K562 (cell line): ENCODE measurements around the gene ZNRF3. TPM values are rescaled to one million over a fixed set of nuclear protein-coding genes. Genes with fewer than 3 reads are reported as not detected.

Source experiments
- ATAC-seq: fragments of 200-7000 bp; cut with Tn5 transposase; 3 replicates; pipeline ENCODE4 v1.9.1; 2020; ENCODE audit warnings: moderate library complexity
- BruUV-seq: library from RNA; stranded (reverse); fragments of 400-500 nt; replicated peaks from 2 replicates; lab custom pipeline; 2021; lab: Mats Ljungman, UMichigan
- CTCF ChIA-PET: fragments of 300-600 bp; formaldehyde crosslinking; extraction: SDS; loops from one replicate; lab custom pipeline; 2021; ENCODE audit warnings: low intra/inter-chr PET ratio; lab: Yijun Ruan, JAX
- POLR2A ChIA-PET: fragments of 300-600, 350-650 bp; sonication (Branson Sonifier 250); formaldehyde crosslinking; extraction: SDS; loops from one replicate; lab custom pipeline; 2021; ENCODE audit warnings: antibody characterized with exemption, inconsistent platforms; lab: Yijun Ruan, JAX
- DNase-seq, 4 experiments: peaks; one replicate each; pipeline versions ENCODE4 v3.0.0 to v3.0.0-alpha.2; 2011 to 2018; ENCODE audit warnings: low spot score in 3 of 4, mixed read lengths in 3 of 4; ENCODE audit errors: extremely low read depth in 1 of 4
- FAIRE-seq: peaks from 2 replicates; lab custom pipeline; 2011; peaks lifted over from hg19 to GRCh38; lab: Jason Lieb, UNC
- H2AFZ ChIP-seq: 2 replicates; pipeline ENCODE4 v1.6.0; 2011; ENCODE audit warnings: low read depth, low read length, control low read depth, inconsistent platforms
- H3K27ac ChIP-seq: fragments of 200-600 bp; 3 replicates; pipeline ENCODE4 v1.8.0; 2011; ENCODE audit warnings: low read depth, mild to moderate bottlenecking, control low read depth, inconsistent platforms, low read length, moderate library complexity, mixed read lengths; ENCODE audit errors: extremely low read depth
- H3K27me3 ChIP-seq, 2 experiments: fragments of 300-600 bp in 1 of 2; 2 replicates in 1 of 2; 3 replicates in 1 of 2; pipeline versions ENCODE4 v1.6.0 to v1.8.0; 2011; ENCODE audit warnings: inconsistent platforms in 2 of 2, low read length in 2 of 2, mild to moderate bottlenecking in 1 of 2, mixed read lengths in 1 of 2, moderate library complexity in 1 of 2; ENCODE audit not compliant: control insufficient read depth in 2 of 2, insufficient read depth in 2 of 2
- H3K36me3 ChIP-seq: fragments of 300-600 bp; 3 replicates; pipeline ENCODE4 v1.8.0; 2011; ENCODE audit warnings: mild to moderate bottlenecking, low read length, inconsistent platforms; ENCODE audit not compliant: control insufficient read depth, insufficient read depth
- H3K4me1 ChIP-seq, 2 experiments: fragments of 200-600 bp in 1 of 2; replicated peaks in 1 of 2; 2 replicates in 1 of 2; 3 replicates in 1 of 2; pipeline versions ENCODE4 v1.5.1 to v1.8.0; 2011; ENCODE audit warnings: inconsistent platforms in 2 of 2, low read length in 2 of 2, mild to moderate bottlenecking in 1 of 2, mixed read lengths in 1 of 2, moderate library complexity in 1 of 2; ENCODE audit not compliant: control insufficient read depth in 2 of 2, insufficient read depth in 2 of 2
- H3K4me2 ChIP-seq: 2 replicates; pipeline ENCODE4 v1.6.1; 2011; ENCODE audit warnings: low read length, control low read depth, inconsistent platforms, mixed read lengths; ENCODE audit not compliant: insufficient read depth
- H3K4me3 ChIP-seq: fragments of 200-600 bp; sonication (generic), shearing (Covaris generic); 2 replicates; pipeline ENCODE4 v1.5.1; 2016; ENCODE audit warnings: control low read depth, inconsistent platforms
- H3K79me2 ChIP-seq: fragments of 200-600 bp; 3 replicates; pipeline ENCODE4 v1.8.0; 2011; ENCODE audit warnings: low read length, inconsistent platforms; ENCODE audit not compliant: control insufficient read depth, insufficient read depth
- H3K9ac ChIP-seq, 2 experiments: 2 replicates each; pipeline versions ENCODE4 v1.6.0 to v1.6.1; 2011; ENCODE audit warnings: low read depth in 2 of 2, low read length in 2 of 2, control low read depth in 1 of 2, inconsistent platforms in 1 of 2, mild to moderate bottlenecking in 1 of 2, mixed read lengths in 1 of 2; ENCODE audit not compliant: insufficient read depth in 1 of 2
- H3K9me1 ChIP-seq: one replicate; pipeline ENCODE4 v1.6.0; 2011; ENCODE audit warnings: inconsistent platforms, mild to moderate bottlenecking, low read length, moderate library complexity; ENCODE audit not compliant: control insufficient read depth, insufficient read depth
- H3K9me3 ChIP-seq: replicated peaks from 2 replicates; pipeline ENCODE4 v1.5.1; 2011; ENCODE audit warnings: low read depth, low read length, inconsistent platforms; ENCODE audit not compliant: control insufficient read depth, insufficient read depth
- H4K20me1 ChIP-seq: replicated peaks from 2 replicates; pipeline ENCODE4 v1.6.1; 2011; ENCODE audit warnings: low read length, inconsistent platforms, mixed read lengths; ENCODE audit not compliant: control insufficient read depth, insufficient read depth
- BCOR ChIP-seq: fragments of 450-650 bp; IDR thresholded peaks from 2 replicates; pipeline ENCODE4 v1.6.1; 2016
- MAFG ChIP-seq: fragments of 450-650 bp; conservative IDR thresholded peaks from 2 replicates; pipeline ENCODE4 v1.6.1; 2016; ENCODE audit warnings: missing genetic modification characterization, missing compliant biosample characterization
- POLR2G ChIP-seq: fragments of 200-400 bp; formaldehyde crosslinking; IDR thresholded peaks from 2 replicates; pipeline ENCODE4 v1.6.1; 2017; ENCODE audit warnings: low read depth, mild to moderate bottlenecking, antibody characterized with exemption, low read length, moderate library complexity
- RBBP5 ChIP-seq: fragments of 200-600 bp; sonication (generic); IDR thresholded peaks from 2 replicates; pipeline ENCODE4 v1.6.1; 2012; ENCODE audit warnings: borderline replicate concordance, mild to moderate bottlenecking, low read length, control low read depth, inconsistent platforms; ENCODE audit not compliant: insufficient read depth, poor library complexity, severe bottlenecking
- ZNF830 ChIP-seq: fragments of 250-450 bp; sonication (Bioruptor Pico); IDR thresholded peaks from 2 replicates; pipeline ENCODE4 v1.5.0; 2021; ENCODE audit warnings: mild to moderate bottlenecking
- ZSCAN29 ChIP-seq: fragments of 450-650 bp; IDR thresholded peaks from 2 replicates; pipeline ENCODE4 v1.6.1; 2017
- WGBS: fragments of 100-300 bp; shearing (Covaris generic); methylation state at CpG from one replicate; pipeline ENCODE4 v1.1.6; 2016; ENCODE audit warnings: low coverage, mixed read lengths; ENCODE audit not compliant: insufficient coverage; ENCODE audit errors: missing lambda C conversion rate; 5-methylcytosine and 5-hydroxymethylcytosine counted together
- in situ Hi-C: fragments of 300-500 bp; cut with MboI; formaldehyde crosslinking; loops from 4 replicates; pipeline ENCODE4 v1.15.0; 2018; ENCODE audit warnings: inconsistent platforms, mixed read lengths
- intact Hi-C: fragments of 100-400 bp; cut with micrococcal nuclease; formaldehyde crosslinking; loops from 2 replicates; pipeline ENCODE4 v1.14.2; 2022
- polyA plus RNA-seq, 8 experiments: library from polyadenylated mRNA; depleted of rRNA in 4 of 8; stranded (reverse) in 5 of 8; unstranded in 3 of 8; fragments of >200 nt; fragmentation: Nextera tagmentation in 2 of 8; fragmentation: Illumina TruSeq in 1 of 8; extraction: Ambion mirVana in 2 of 8; extraction: Trizol in 1 of 8; gene quantifications; 2 replicates each; pipeline versions ENCODE4 v1.2.1 to v1.2.3, GENCODE V29; 2011 to 2014; ENCODE audit warnings: inconsistent platforms in 1 of 8, missing spikeins in 1 of 8
- total RNA-seq, 7 experiments: library from RNA; depleted of rRNA in 6 of 7; stranded (reverse); fragments of >200 nt in 6 of 7; fragmentation: Illumina TruSeq in 2 of 7; extraction: Trizol in 2 of 7; gene quantifications; 2 replicates each; pipeline versions ENCODE4 v1.2.1 to v1.2.3, GENCODE V29; 2011 to 2021; ENCODE audit warnings: low replicate concordance in 1 of 7
- TF ChIP-seq, protein P1 (sequence below): fragments of 450-650 bp; IDR thresholded peaks from 2 replicates; pipeline ENCODE4 v1.6.1; 2018; ENCODE audit not compliant: partially characterized antibody

The ZNRF3 gene
- total and polyA plus RNA-seq, 9 of the 15 experiments (the other 6 are each of a cell fraction or from before 2014, with no cell fraction given) = 0.41 to 5.9 (median 1.7) TPM

DNA sequence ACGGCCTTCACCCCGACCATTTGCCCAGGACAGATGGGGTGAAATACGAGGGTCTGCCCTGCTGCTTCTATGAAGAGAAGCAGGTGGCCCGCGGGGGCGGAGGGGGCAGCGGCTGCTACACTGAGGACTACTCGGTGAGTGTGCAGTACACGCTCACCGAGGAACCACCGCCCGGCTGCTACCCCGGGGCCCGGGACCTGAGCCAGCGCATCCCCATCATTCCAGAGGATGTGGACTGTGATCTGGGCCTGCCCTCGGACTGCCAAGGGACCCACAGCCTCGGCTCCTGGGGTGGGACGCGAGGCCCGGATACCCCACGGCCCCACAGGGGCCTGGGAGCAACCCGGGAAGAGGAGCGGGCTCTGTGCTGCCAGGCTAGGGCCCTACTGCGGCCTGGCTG, 167.1 kb downstream of the ZNRF3 start:
- Histone ChIP-seq H3K36me3 (peaks cover 37% of the 10 kb centered on the region; the same call in 1 of the 3 replicates), H3K4me2 (no peak overlapping the region), H3K9ac (peak overlapping the region in 1 of 2 experiments; percentile 26; a peak in 1 of 4 replicates), H3K27me3 (no peaks in the 10 kb centered on the region), H4K20me1 (no peaks in the 10 kb centered on the region), H3K4me1 (peaks cover 4 to 19% of the 10 kb centered on the region in 2 experiments; a peak in 3 of 5 replicates), H3K27ac (no peak overlapping the region), H3K9me3 (no peaks in the 10 kb centered on the region), H3K9me1 (no peaks in the 10 kb centered on the region), H3K4me3 (no peak overlapping the region), H3K79me2 (no peaks in the 10 kb centered on the region), H2AFZ (no peak overlapping the region)
- BruUV-seq = no TSS peak
- ATAC-seq = no peak
- in situ Hi-C loops = no loop called here
- WGBS = 90% methylated on average over 2 of the region's 24 CpGs
- ChIA-PET CTCF (no interaction called here), POLR2A (interaction anchor here (0.6 to 1.4 kb wide), 5 partner anchors 10 to 764 kb away, joined by 3 to 7 read pairs (median 3); no protein-coding TSS in a partner anchor)
- intact Hi-C loops = no loop called here
- no peak for DNase-seq
- FAIRE-seq = no peak
- TF ChIP-seq ZSCAN29 = no peak
- TF ChIP-seq, protein P1, sequence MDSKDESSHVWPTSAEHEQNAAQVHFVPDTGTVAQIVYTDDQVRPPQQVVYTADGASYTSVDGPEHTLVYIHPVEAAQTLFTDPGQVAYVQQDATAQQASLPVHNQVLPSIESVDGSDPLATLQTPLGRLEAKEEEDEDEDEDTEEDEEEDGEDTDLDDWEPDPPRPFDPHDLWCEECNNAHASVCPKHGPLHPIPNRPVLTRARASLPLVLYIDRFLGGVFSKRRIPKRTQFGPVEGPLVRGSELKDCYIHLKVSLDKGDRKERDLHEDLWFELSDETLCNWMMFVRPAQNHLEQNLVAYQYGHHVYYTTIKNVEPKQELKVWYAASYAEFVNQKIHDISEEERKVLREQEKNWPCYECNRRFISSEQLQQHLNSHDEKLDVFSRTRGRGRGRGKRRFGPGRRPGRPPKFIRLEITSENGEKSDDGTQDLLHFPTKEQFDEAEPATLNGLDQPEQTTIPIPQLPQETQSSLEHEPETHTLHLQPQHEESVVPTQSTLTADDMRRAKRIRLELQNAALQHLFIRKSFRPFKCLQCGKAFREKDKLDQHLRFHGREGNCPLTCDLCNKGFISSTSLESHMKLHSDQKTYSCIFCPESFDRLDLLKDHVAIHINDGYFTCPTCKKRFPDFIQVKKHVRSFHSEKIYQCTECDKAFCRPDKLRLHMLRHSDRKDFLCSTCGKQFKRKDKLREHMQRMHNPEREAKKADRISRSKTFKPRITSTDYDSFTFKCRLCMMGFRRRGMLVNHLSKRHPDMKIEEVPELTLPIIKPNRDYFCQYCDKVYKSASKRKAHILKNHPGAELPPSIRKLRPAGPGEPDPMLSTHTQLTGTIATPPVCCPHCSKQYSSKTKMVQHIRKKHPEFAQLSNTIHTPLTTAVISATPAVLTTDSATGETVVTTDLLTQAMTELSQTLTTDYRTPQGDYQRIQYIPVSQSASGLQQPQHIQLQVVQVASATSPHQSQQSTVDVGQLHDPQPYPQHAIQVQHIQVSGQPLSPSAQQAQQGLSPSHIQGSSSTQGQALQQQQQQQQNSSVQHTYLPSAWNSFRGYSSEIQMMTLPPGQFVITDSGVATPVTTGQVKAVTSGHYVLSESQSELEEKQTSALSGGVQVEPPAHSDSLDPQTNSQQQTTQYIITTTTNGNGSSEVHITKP = no peak
- TF ChIP-seq RBBP5 = no peak
- 0 out of 2 replicates have a peak, but pooled peaks have one; percentile 4 for TF ChIP-seq POLR2G
- TF ChIP-seq MAFG (tag) = no peak
- no peak for TF ChIP-seq ZNF830 (CRISPR knock-in tag)
- TF ChIP-seq BCOR = no peak
